ENCODE data around the gene EFCAB13.
"Not testable (repeated sequence)": the region's sequence is repeated elsewhere in the genome, so short reads cannot be mapped to it uniquely, and the experiment has no call there.

EFCAB13 gene

DNA sequence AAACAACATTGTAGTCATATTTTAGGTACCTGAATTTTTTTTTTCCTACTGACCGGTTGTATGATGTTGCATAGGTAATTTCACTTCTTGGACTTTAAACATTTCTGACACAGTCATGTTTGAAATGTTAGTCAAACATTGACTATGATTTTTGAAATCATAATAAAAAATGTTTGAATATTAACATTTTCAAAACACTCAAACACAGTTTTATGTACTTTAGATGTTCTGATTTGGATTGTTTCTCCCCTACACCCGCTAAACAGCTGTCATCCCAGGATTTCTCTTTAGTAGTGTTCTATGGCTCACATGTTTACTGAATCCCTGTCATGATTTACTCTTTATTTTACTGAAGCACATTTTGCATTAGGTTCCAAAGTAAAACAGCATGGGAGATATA lies 104.2 kb downstream of the EFCAB13 start:
- DNase-seq (ENCODE audit: low read depth) = no peak
- TF ChIP-seq, protein P1, sequence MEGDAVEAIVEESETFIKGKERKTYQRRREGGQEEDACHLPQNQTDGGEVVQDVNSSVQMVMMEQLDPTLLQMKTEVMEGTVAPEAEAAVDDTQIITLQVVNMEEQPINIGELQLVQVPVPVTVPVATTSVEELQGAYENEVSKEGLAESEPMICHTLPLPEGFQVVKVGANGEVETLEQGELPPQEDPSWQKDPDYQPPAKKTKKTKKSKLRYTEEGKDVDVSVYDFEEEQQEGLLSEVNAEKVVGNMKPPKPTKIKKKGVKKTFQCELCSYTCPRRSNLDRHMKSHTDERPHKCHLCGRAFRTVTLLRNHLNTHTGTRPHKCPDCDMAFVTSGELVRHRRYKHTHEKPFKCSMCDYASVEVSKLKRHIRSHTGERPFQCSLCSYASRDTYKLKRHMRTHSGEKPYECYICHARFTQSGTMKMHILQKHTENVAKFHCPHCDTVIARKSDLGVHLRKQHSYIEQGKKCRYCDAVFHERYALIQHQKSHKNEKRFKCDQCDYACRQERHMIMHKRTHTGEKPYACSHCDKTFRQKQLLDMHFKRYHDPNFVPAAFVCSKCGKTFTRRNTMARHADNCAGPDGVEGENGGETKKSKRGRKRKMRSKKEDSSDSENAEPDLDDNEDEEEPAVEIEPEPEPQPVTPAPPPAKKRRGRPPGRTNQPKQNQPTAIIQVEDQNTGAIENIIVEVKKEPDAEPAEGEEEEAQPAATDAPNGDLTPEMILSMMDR (conservative IDR thresholded peaks at IDR 0.05; ENCODE audit: low read length) = no peak
- no peak overlapping the region for H3K4me3 ChIP-seq (ENCODE audit: low read length)

DNA sequence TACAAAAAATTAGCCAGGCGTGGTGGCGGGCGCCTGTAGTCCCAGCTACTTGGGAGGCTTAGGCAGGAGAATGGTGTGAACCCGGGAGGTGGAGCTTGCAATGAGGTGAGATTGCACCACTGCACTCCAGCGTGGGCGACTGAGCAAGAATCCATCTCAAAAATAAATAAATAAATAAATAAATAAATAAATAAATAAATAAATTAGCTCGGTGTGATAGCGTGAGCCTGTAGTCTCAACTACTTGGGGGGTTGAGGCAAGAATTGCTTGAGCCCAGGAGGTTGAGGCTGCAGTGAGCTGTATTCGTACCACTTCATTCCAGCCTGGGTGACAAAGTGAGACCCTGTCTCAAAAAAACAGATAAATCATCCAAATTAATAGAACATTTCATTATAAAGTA lies 108.5 kb downstream of the EFCAB13 start:
- DNase-seq (ENCODE audit: low read depth) = not testable (repeated sequence)

DNA sequence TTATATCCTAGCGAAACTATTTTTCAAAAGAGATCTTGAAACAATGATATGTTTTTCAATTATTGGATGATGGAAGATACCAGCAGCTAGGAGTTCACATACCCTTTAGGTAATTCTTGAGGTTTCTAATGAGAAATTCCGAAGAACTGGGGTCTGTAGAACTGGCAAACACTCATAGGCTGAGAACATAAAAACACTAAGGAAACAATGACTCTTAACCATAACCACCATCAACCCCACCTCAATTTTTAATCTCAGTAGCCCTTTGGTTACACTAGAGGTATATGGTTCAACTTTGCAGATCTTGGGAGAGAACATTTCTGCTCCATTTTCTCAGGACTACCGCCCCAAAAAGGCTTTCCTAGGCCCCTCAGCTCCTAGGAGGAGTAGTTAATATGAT lies 141.4 kb downstream of the EFCAB13 start:
- no peak for DNase-seq (ENCODE audit: low read depth)
- TF ChIP-seq, protein P1 (conservative IDR thresholded peaks at IDR 0.05; ENCODE audit: low read length) = no peak
- no peak overlapping the region for H3K4me3 ChIP-seq (ENCODE audit: low read length)

More for the DNA sequence above, 108.5 kb downstream of the EFCAB13 start:
- H3K4me3 ChIP-seq (ENCODE audit: low read length) = not testable (repeated sequence)

DNA sequence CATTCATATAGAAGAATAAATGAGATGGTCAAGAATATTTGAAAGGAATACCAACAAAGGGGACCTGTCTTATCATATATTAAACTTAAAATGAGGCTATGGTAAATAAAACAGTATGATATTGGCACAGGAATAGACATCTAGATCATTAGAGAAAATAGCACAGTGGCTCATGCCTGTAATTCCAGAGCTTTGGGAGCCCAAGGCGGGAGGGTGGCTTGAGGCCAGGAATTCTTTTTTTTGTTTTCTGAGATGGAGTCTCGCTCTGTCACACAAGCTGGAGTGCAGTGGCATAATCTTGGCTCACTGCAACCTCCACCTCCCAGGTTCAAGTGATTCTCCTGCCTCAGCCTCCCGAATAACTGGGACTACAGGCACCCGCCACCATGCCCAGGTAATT lies 143.2 kb downstream of the EFCAB13 start:
- not testable (repeated sequence) for DNase-seq (ENCODE audit: low read depth); H3K4me3 ChIP-seq (ENCODE audit: low read length)

DNA sequence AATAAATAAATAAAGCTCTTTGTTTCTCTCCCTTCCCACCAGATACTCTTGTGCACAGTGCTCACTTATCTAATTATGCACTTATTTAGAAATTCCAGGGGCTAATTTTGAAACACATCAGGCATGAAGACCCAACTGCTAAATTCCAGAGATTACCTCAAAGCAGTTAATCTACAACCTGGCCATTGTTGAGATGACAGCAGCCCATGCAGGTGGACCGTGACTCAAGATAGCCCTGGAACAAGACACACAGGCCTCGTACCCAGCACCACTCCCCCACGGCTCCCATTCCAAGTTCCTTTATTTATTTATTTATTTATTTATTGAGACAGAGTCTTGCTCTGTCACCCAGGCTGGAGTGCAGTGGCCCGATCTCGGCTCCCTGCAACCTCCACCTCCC lies 147.1 kb downstream of the EFCAB13 start:
- TF ChIP-seq, protein P1 (conservative IDR thresholded peaks at IDR 0.05; ENCODE audit: low read length) = no peak
- H3K4me3 ChIP-seq (ENCODE audit: low read length) = no peak overlapping the region
- no peak for DNase-seq (ENCODE audit: low read depth)

DNA sequence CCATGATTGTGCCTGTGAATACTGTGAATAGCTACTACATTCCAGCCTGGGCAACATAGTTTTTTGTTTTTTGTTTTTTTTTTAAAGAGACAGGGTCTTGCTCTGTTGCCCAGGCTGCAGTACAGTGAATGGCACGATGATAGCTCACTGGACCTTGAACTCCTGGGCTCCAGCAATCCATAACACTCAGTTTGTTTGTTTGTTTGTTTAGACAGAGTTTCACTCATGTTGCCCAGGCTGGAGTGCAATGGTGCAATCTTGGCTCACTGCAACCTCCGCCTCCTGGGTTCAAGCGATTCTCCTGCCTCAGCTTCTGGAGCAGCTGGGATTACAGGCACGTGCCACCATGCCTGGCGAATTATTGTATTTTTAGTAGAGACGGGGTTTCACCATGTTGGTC lies 148.3 kb downstream of the EFCAB13 start:
- H3K4me3 ChIP-seq (ENCODE audit: low read length); DNase-seq (ENCODE audit: low read depth): not testable (repeated sequence)

Measured in AG10803 (cell line).